ENCODE data around the gene NT5C1B.

NT5C1B gene

GRCh38 chr2:18548621-18549020 is 40.7 kb downstream of the NT5C1B start:
- no peak for DNase-seq

DNA sequence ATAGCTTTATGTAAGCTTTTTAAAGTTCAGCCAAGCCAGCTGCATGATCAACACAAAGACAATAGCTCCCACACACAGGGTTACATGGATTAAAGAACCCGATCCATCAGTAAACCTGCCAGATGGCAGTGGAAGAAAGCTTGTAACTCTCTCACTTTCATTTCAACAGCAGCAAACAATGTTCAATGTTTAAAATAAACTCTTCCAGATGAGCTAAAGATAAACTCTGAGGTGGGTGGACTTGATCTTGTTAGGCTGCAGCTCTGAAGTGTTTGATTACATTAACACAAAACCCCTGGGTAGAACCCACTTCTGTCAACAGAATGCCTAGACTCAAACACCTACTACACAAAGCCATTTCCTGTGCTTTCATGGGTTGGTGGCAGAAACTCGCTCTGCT is 42.8 kb downstream of the NT5C1B start:
- DNase-seq: peak; percentile 54

GRCh38 chr2:18545384-18545783 is 44.0 kb downstream of the NT5C1B start:
- DNase-seq: no peak

DNA sequence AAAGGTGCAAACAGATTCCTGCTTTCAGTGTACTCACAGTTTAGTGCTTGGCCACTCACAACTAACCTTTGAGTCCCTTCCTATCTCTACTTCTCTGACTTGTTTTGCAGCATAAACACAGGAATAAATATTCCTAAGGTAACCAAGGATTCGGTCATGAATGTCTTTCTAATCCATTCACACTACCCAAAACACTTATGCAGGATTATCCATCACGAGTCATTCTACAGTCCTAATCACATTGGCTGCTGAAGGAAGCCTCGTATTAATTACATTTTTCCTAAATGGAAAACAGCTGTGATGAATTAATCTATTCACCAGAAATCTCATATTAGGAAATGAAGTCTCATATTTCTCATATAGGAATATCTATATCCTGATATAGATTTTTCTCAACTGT is 45.2 kb downstream of the NT5C1B start:
- DNase-seq: no peak

DNA sequence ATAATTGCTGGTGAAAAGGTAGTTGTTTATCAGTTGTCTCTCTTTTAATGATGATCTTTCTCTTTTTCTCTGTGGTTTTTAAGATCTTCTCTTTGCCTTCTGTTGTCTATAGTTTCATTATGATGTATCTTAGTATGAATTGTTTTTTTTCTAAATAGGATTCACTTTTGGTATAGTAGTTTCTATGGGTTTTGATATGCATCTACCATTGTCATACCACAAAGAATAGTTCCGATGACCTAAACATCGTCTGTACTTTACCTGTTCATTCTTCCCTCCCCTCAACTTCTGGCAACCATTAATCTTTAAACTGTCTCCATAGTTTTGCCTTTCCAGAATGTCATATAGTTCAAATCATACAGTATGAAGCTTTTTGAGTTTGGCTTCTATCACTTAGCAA is 48.5 kb downstream of the NT5C1B start:
- DNase-seq: no peak

GRCh38 chr2:18536697-18537096 is 52.7 kb downstream of the NT5C1B start:
- no peak for DNase-seq

DNA sequence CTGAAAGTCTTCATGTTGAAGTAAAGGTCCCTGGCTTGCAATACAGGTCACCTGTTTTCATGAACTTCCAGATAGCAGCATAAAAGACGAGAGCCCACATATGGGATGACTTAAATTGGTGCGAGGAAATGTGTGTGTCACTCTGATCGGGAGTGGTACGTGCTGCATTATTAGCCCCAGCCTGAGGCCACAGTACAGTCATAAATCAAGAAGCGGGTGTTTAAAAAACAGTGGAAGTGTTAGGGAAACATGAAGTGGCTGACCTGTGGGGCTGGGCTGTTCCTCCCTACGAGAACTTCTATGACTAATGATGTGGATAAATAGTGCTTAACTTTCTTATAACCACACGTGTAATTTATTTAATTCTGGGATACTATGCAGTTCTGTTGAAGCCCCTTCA is 53.3 kb downstream of the NT5C1B start:
- DNase-seq: peak; percentile 82

- no peak for DNase-seq
Observed at GRCh38 chr2:18531194-18531593, 58.2 kb downstream of the NT5C1B start.

DNA sequence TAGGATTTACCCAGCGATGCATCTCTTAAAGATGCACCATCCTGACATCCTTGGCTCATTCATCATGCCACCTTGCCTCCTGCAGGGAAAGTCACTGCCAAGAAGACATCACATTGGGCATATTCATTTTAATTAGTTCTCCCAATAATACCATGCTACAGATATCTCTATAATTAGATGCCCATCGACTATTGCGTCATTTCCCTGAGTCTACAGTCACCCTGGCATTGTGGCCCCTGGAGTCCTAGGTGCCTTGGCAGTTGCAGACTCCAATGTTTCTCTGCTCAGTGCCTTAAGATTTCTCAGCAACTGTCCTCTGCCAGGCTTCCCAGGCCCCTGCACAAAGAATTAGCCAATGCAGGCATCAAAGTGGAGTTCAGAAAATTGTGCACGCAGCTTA is 61.5 kb downstream of the NT5C1B start:
- no peak for DNase-seq

DNA sequence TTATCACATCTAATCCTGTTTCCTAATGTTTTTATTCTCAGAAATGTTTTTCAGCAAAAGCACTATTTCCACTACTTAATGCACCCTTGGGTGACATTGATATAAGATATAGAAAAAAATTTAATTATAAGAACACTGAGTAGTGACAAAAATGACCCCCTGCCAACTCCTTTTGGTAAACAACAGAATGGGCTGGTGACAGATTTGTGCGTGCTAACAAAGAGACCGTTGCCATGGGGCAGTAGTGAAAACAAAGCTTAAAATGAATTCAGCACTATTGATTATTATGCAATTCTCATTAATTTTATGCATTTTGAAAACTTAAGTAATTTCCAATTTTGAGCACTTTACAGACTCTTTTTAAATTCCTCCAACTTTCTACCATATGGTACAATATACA is 62.0 kb downstream of the NT5C1B start:
- DNase-seq: peak; percentile 48

GRCh38 chr2:18526429-18526828 is 62.9 kb downstream of the NT5C1B start:
- DNase-seq: no peak

DNA sequence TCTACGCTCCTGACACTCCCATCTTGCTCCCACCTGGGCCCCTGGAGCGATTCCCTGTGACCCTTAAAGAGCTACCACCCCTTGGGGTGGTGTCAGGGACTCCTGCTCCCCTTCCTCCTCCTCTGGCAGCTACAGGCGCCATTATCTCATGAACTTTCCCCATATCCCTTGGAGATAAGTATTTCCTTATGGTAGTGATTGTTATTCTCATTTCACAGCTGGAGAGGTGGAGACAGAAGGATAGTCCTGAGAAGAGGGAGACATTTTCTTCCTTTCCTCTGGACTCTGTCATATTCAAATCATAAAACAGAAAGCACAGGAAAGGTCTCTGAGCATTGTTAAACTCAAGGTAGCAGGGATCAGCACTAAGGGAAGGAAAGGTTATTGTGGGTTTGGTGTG is 63.5 kb downstream of the NT5C1B start:
- DNase-seq: no peak

GRCh38 chr2:18525236-18525635 is 64.1 kb downstream of the NT5C1B start:
- DNase-seq: no peak

DNA sequence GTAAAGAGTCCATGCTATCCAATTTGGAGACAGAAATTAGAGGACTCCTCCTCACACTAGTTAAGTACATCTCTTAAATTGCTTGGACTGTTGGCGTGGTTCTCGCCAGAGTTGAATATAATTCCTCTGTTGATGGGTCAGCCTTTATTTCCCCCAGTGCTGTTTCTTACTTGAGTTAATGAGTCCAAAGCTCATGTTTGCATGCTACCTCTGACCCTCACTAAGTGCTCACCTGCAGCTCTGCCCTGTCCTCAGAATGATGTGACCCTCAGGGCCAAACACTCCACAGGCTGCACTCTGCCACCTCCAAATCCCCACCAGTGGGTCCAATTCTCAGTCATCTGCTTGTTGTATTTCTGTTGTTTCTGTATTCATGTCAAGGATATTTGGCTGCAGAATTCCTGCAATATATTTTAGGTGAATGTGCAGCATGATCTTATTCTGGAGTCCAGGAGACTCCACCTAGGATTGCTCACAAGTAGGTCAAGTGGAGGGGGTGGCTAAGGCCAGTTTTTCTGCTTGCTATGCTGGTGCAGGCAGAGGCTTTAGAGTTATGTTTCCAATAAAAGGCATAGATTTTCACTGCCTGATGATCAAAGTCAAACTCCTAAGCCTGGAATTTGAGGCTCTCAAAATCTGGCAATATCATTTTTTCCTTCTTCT is 66.8 kb downstream of the NT5C1B start:
- DNase-seq: no peak

DNA sequence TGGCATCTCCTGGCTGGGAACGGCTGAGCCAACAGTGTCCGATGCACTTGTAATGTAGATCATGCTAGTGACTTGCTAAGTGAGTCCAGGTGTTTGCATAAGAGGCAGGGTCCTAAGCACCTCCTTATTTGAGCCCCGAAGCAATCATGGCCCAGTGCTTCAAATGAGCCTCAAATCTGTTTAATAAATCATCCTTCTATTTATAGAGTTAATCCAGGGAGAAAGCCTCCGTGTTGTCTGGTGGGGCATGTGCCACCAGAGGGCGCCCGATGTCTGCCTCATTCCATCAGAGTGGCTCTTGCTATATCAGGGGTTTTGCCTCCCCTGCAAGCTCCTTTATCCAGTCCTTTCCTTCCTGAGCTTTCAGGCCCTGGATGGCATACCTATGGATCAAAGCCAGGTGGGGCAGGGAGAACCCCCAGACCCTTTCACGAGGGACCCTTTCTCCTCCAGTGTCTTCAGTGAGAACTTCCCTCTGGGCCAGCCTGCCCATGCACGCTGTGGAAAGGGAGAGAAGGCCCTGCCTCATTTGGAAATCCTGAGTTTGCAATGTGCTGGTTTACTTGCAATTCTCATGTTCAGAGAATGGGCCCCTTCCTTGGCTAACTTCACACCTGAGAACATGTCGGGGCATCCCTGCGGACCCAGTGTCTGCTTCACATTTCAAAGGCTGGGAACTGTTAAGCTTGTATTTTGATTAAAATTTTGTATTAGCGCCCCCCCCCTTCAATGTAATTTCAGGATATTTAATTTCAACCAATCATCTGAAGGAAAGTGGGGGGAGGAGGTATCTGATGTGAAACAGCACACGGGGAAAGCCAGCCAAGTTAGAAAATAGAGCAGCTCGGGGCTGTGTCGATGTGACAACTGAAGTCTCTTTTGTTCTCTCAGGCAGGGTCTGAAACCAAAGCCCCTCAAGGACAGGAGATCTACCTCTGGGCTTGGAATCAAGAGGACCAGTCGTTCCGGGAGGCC is 68.6 kb downstream of the NT5C1B start:
- DNase-seq: no peak

DNA sequence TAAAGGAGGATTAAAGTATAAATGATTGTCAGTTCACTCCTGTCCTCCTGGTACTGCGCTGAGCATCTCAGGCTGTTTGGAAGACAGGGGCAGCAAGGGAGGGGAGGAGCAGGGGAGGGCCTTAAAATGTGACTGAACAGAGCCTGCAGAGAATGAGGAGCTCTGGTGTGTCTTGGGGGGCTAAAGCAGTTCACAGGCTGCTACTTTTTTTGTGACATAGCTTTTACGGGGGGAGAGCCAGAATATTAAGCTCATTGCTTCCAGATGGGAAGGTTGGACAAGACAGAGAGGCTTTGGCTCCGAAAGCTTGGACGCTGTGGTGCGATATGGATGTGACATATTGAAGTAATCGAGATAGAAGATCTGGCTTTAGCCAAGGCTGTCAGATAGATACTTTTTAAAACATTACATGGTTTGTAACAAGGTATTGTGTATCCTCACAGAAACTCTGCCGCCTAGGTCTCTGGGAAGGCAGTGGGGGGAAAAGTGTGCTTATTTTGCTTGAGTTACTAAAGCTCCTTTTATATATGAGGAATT is 69.4 kb downstream of the NT5C1B start:
- no peak for DNase-seq

DNA sequence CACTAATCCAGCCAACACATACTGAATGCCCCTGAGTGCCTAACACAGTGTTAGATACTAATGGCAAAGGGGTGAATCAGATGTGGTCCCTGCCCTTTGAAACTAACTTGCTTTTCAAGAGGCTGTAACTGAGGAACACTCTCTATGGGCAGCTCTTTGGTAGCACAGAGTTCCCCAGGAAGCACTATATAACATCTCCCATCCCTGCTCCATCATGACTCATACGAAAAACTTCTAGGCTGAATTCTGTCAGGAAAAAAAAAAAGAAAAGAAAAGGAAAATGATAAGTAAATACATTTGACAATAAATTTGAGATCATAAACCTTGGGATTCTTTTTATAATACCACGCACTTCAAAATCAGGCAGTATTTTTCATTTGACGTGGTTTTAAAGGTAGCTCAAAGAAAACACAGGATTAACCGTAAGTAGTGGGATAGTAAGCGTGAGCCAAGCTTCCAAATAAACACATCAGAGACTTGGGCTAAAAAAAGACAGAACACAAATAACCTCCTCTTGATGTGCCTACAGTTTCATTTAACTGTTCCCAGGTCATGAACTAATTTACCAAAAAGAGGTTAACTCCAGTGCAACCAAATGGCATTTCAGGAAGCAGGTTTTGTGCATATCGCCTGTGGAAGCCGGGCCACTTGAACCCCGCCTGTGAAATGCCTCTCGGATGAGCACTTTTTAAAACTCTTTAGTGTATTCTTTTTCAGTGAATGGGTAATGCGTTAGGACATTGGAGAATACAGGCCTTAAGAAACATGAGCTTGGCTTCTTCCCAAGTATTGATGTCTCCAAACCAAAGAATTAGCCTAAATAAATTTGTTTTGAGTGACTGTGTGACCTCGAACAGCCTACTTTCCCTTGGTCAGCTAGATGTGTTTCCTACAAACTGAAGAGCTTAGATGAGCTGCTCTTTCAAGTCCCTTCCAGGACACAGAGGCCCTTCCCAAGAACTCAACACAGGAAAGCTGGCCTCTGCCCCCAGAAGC is 71.0 kb downstream of the NT5C1B start:
- no peak for DNase-seq

DNA sequence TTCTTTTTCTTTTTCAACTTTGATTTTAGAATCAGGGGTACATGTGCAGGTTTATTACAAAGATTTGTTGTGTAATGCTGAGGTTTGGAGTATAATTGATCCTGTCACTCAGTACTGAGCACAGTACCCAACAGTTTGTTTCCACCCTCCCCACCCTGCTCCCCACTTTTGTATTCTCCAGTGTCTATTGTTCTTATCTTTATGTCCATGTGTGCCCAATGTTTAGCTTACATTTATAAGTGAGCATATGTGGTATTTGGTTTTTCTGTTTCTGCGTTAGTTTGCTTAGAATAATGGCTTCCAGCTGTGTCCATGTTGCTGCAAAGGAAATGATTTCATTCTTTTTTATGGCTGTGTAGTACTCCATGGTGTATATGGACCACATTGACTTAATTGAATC is 72.0 kb downstream of the NT5C1B start:
- no peak for DNase-seq

DNA sequence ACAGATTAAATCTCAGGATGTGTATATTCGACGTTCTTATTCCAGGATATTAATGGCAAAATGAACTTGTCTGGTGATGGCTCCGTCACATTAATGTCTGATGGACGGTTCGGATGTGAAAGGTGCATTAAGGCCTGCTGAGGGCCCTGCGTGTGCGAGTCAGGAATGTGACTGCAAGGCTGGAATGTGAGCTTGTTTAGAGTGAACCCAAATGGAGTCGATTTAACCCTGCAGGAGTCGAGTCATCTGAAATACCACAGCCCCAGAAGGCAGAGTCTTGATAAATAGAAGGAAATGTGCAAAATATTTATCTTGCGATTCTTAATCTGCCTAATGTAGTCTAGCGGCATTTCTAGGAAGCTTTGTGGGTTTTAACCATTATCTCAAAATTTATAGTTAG is 73.3 kb downstream of the NT5C1B start:
- DNase-seq: no peak

DNA sequence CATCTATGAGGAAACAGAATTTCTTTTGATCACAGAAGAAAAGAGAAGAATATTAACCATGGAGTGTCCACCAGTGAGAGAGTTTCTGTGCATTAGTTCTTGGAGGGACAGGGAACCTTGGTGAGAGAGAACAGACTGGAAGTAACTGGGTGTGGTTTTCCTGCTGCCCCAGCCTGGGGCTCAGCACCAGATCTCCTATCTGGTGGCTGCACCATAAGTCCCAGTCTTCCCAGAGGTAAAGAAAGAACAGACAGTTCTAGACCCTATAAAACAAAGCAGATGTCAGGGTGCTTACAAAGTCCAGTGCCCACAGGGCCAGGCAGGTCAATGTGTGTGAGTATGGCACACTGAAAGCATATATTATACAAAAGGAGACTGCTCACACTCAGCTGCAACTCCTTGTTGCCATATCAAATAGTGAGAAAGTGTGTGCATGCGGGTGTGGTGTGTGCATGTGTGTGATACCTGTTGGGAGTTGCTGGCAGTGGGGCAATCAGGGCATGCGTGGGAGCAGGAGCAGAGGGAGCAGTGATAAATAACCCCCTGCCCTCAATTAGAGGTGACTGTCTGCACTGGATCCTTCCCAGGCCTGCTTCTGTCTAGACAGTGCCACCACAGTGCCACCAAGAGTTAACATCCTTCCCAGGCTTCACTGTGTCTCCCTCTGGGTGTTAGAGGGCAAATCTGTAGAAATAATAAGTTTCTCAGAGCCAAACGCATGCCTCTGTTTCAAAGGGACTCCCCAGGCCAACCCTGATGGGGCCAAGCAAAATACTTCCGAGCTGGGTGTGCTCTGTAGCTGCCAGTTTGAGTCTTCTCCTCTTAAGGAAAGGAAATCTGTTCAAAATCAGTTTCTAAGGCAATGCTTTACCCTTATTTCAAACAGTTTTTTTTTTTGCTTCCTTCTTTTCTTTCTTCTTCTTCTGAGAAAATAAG is 74.6 kb downstream of the NT5C1B start:
- no peak for DNase-seq

Data from NCI-H1417 treated with DMSO at 0.1 percent for 48 hours (cell line).